Peyer's patch (tissue), 4 donors: ENCODE measurements around the gene ANKFY1.

Experiments
- POLR2A ChIP-seq, 2 donors: fragments of 450-650 bp; IDR thresholded peaks; one replicate each; pipeline ENCODE4 v1.5.1; 2017; ENCODE audit warnings: antibody characterized with exemption in 2 of 2, mild to moderate bottlenecking in 2 of 2, moderate library complexity in 2 of 2
- TF ChIP-seq, protein P1 (sequence below), 6 experiments: fragments of 450-650 bp in 4 of 6; fragments of 200-600 bp in 2 of 6; sonication (generic) in 1 of 6; IDR thresholded peaks; one replicate each; pipeline ENCODE4 v1.5.1; 2017 to 2019; ENCODE audit warnings: antibody characterized with exemption in 6 of 6, mild to moderate bottlenecking in 3 of 6, moderate library complexity in 1 of 6

DNA sequence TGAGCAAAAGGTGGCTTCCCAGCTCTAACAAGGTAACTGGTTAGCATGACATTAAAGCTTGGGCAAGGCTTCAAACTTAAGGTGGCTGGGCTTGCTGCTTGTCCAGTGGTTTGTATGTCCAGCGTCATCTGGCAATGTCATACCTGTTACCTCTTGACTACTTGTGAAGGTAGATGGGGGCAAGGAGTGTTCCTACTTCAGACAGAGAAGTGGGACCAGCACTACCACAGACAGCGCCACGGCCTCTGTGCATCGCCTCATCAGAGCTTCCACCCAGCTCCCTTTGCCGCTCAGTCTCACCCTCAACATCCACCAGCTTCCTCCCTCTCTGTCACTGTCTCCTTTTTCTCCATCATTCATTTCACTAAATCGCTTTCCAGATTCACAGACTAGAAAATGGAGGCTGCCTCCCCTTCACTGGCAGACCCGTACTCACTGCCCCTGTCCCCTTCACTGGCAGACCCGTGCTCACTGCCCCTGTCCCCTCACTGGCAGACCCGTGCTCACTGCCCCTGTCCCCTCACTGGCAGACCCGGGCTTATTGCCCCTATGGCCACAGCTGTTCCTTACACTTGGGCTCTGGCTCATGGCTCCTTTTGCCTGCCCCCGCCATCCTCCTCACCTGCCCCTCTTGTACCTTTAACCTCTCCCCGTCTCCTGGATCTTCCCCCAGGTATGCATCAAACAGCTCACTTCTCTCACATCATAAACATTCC, 106.0 kb downstream of the ANKFY1 start:
- TF ChIP-seq, protein P1, sequence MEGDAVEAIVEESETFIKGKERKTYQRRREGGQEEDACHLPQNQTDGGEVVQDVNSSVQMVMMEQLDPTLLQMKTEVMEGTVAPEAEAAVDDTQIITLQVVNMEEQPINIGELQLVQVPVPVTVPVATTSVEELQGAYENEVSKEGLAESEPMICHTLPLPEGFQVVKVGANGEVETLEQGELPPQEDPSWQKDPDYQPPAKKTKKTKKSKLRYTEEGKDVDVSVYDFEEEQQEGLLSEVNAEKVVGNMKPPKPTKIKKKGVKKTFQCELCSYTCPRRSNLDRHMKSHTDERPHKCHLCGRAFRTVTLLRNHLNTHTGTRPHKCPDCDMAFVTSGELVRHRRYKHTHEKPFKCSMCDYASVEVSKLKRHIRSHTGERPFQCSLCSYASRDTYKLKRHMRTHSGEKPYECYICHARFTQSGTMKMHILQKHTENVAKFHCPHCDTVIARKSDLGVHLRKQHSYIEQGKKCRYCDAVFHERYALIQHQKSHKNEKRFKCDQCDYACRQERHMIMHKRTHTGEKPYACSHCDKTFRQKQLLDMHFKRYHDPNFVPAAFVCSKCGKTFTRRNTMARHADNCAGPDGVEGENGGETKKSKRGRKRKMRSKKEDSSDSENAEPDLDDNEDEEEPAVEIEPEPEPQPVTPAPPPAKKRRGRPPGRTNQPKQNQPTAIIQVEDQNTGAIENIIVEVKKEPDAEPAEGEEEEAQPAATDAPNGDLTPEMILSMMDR (IDR thresholded peaks at IDR 0.05): no peak
- no peak for TF ChIP-seq POLR2A (IDR thresholded peaks at IDR 0.05)
